Epithelial cell of umbilical artery (primary cell): ENCODE data around the gene CYP39A1. TPM values are rescaled to one million over a fixed set of nuclear protein-coding genes. Genes with fewer than 3 reads are reported as not detected.

Experiments used
- total RNA-seq: library from RNA; depleted of rRNA; stranded (reverse); fragments of >200 nt; gene quantifications from 2 replicates; pipeline ENCODE4 v1.2.3, GENCODE V29; 2014

CYP39A1 gene
- under 0.01 and 0.15 TPM in 2 replicates for total RNA-seq

GRCh38 chr6:46652603-46653438, at the start of gene CYP39A1, which contains the start of gene SLC25A27:
Gene CYP39A1, minus strand, starts transcription at chr6:46652818. Its CDS starts 236 bp downstream, at chr6:46652582.
Gene SLC25A27, plus strand, starts transcription at chr6:46652975. Its CDS starts 218 bp downstream, at chr6:46653193.

GRCh38 chr6:46687619-46688097, 35.0 kb upstream of the CYP39A1 start, which contains the start of gene TDRD6:
Gene TDRD6, plus strand, starts transcription at chr6:46687885. Its CDS starts 244 bp downstream, at chr6:46688129.

Other genes starting within 250 kb of the CYP39A1 start
- gene RCAN2, start 161.4 kb downstream of the CYP39A1 start, total RNA-seq = 0.32 TPM in 1 of 2 replicates, not detected in the other
- 0.32 and 1.5 TPM in 2 replicates for gene SLC25A27, start 157 bp upstream of the CYP39A1 start, total RNA-seq
- not detected in 2 replicates for gene TDRD6, start 35.1 kb upstream of the CYP39A1 start, total RNA-seq
- not detected in 2 replicates for gene PLA2G7, start 82.6 kb upstream of the CYP39A1 start, total RNA-seq
- not detected in 2 replicates for gene ANKRD66, start 94.1 kb upstream of the CYP39A1 start, total RNA-seq
- gene MEP1A, start 140.6 kb upstream of the CYP39A1 start, total RNA-seq = not detected in 2 replicates